HCT116 (cell line): ENCODE results near the gene AGAP1. TPM values are rescaled to one million over a fixed set of nuclear protein-coding genes. Genes with fewer than 3 reads are reported as not detected.

Experiments
- ATAC-seq: fragments of 200-7000 bp; cut with Tn5 transposase; 2 replicates; pipeline ENCODE4 v1.9.1; 2020; ENCODE audit warnings: mild to moderate bottlenecking, moderate library complexity
- BruUV-seq: library from RNA; stranded (reverse); fragments of 400-500 nt; replicated peaks from 2 replicates; lab custom pipeline; 2021; lab: Mats Ljungman, UMichigan
- CTCF ChIA-PET: fragments of 300-600 bp; sonication (Branson Sonifier 250); formaldehyde crosslinking; loops from one replicate; lab custom pipeline; 2021; ENCODE audit warnings: antibody characterized with exemption; lab: Charles Lee
- POLR2A ChIA-PET: fragments of 300-600, 350-600 bp; sonication (Branson Sonifier 250); formaldehyde crosslinking; loops from one replicate; lab custom pipeline; 2021; ENCODE audit warnings: antibody characterized with exemption; lab: Charles Lee
- RAD21 ChIA-PET, 2 experiments: fragments of 300-600 bp; sonication (Branson Sonifier 250); formaldehyde crosslinking; loops; one replicate each; lab custom pipeline; 2023; ENCODE audit warnings: low total read pairs in 2 of 2; ENCODE audit not compliant: uncharacterized antibody in 2 of 2, unreplicated experiment in 2 of 2, low non-redundant PET in 1 of 2; lab: Charles Lee
- DNase-seq: peaks from one replicate; pipeline ENCODE4 v3.0.0-alpha.2; 2010; ENCODE audit warnings: low read depth, low spot score
- H2AFZ ChIP-seq: fragments of 200-600 bp; shearing (Covaris generic), sonication (generic); 2 replicates; pipeline ENCODE4 v1.6.1; 2017; ENCODE audit warnings: low read depth, mixed run types, mixed read lengths, antibody characterized with exemption, low read length; ENCODE audit not compliant: poor library complexity, severe bottlenecking
- H3K27ac ChIP-seq: 2 replicates; pipeline ENCODE4 v1.5.1; 2012; ENCODE audit warnings: low read depth, low read length
- H3K27me3 ChIP-seq: fragments of 200-600 bp; sonication (generic); 2 replicates; pipeline ENCODE4 v1.6.1; 2016; ENCODE audit warnings: mixed run types, low read length, mixed read lengths; ENCODE audit not compliant: insufficient read depth
- H3K36me3 ChIP-seq, 2 experiments: fragments of 200-500 bp in 1 of 2; fragments of 200-600 bp in 1 of 2; sonication (Bioruptor generic) in 1 of 2; sonication (generic) in 1 of 2; 2 replicates each; pipeline versions ENCODE4 v1.5.1 to v1.6.1; 2014 to 2016; ENCODE audit warnings: low read length in 2 of 2, inconsistent platforms in 1 of 2, mixed read lengths in 1 of 2, mixed run types in 1 of 2; ENCODE audit not compliant: insufficient read depth in 2 of 2, control insufficient read depth in 1 of 2
- H3K4me1 ChIP-seq, 2 experiments: fragments of 200-600 bp in 1 of 2; sonication (generic) in 1 of 2; 2 replicates each; pipeline versions ENCODE4 v1.5.1 to v1.6.1; 2012 to 2017; ENCODE audit warnings: low read length in 2 of 2, inconsistent platforms in 1 of 2, mild to moderate bottlenecking in 1 of 2, mixed read lengths in 1 of 2, mixed run types in 1 of 2, moderate library complexity in 1 of 2; ENCODE audit not compliant: insufficient read depth in 2 of 2, control insufficient read depth in 1 of 2
- H3K4me2 ChIP-seq: fragments of 200-600 bp; sonication (generic); 2 replicates; pipeline ENCODE4 v1.6.1; 2017; ENCODE audit warnings: mixed run types, low read length, mixed read lengths
- H3K4me3 ChIP-seq, 2 experiments: fragments of 200-600 bp in 1 of 2; sonication (generic) in 1 of 2; replicated peaks in 1 of 2; 2 replicates each; pipeline ENCODE4 v1.5.1; 2011 to 2016; ENCODE audit warnings: low read length in 2 of 2, control low read depth in 1 of 2, low read depth in 1 of 2, mild to moderate bottlenecking in 1 of 2, mixed read lengths in 1 of 2, mixed run types in 1 of 2
- H3K79me2 ChIP-seq: fragments of 200-600 bp; sonication (generic); 2 replicates; pipeline ENCODE4 v1.6.1; 2017; ENCODE audit warnings: mild to moderate bottlenecking, mixed run types, low read length, moderate library complexity, mixed read lengths; ENCODE audit not compliant: insufficient read depth
- H3K9ac ChIP-seq: fragments of 200-600 bp; sonication (generic); 2 replicates; pipeline ENCODE4 v1.6.1; 2016; ENCODE audit warnings: low read length, mixed read lengths
- H3K9me2 ChIP-seq: fragments of 200-600 bp; sonication (generic), shearing (Covaris generic); 2 replicates; pipeline ENCODE4 v1.6.1; 2017; ENCODE audit warnings: mixed run types, mild to moderate bottlenecking, moderate library complexity; ENCODE audit not compliant: insufficient read depth
- H3K9me3 ChIP-seq, 2 experiments: fragments of 200-500 bp in 1 of 2; fragments of 200-600 bp in 1 of 2; sonication (Bioruptor generic) in 1 of 2; sonication (generic) in 1 of 2; 2 replicates each; pipeline ENCODE4 v1.6.1; 2014 to 2017; ENCODE audit warnings: low read length in 2 of 2, mixed read lengths in 2 of 2, inconsistent platforms in 1 of 2, low read depth in 1 of 2, mild to moderate bottlenecking in 1 of 2, mixed run types in 1 of 2, moderate library complexity in 1 of 2; ENCODE audit not compliant: control insufficient read depth in 1 of 2, insufficient read depth in 1 of 2
- H4K20me1 ChIP-seq: fragments of 200-600 bp; sonication (generic), shearing (Covaris generic); 2 replicates; pipeline ENCODE4 v1.6.1; 2017; ENCODE audit warnings: mixed run types, mild to moderate bottlenecking, moderate library complexity; ENCODE audit not compliant: insufficient read depth
- ATF3 ChIP-seq: IDR thresholded peaks from 2 replicates; pipeline ENCODE4 v1.6.1; 2012
- CBX3 ChIP-seq: IDR thresholded peaks from 2 replicates; pipeline ENCODE4 v1.6.1; 2012; ENCODE audit warnings: low read depth
- CTCF ChIP-seq, 3 experiments: fragments of 200-600 bp in 1 of 3; sonication (generic) in 1 of 3; IDR thresholded peaks in 2 of 3; conservative IDR thresholded peaks in 1 of 3; 2 replicates each; pipeline ENCODE4 v1.5.1; 2012 to 2017; ENCODE audit warnings: low read depth in 2 of 3, low read length in 2 of 3, antibody characterized with exemption in 1 of 3, borderline replicate concordance in 1 of 3, control low read depth in 1 of 3, mild to moderate bottlenecking in 1 of 3, mixed read lengths in 1 of 3, mixed run types in 1 of 3, moderate library complexity in 1 of 3; ENCODE audit not compliant: insufficient read depth in 1 of 3
- EGR1 ChIP-seq: IDR thresholded peaks from 2 replicates; pipeline ENCODE4 v1.6.1; 2012; ENCODE audit warnings: low read depth
- ELF1 ChIP-seq: IDR thresholded peaks from 2 replicates; pipeline ENCODE4 v1.6.1; 2012; ENCODE audit warnings: low read depth, borderline replicate concordance
- EZH2 ChIP-seq: fragments of 200-600 bp; sonication (generic); IDR thresholded peaks from 2 replicates; pipeline ENCODE4 v1.6.1; 2017; ENCODE audit warnings: antibody characterized with exemption, mixed run types
- EZH2phosphoT487 ChIP-seq: fragments of 200-600 bp; IDR thresholded peaks from 2 replicates; pipeline ENCODE4 v1.6.1; 2018; ENCODE audit warnings: antibody characterized with exemption, borderline replicate concordance
- FOSL1 ChIP-seq: IDR thresholded peaks from 2 replicates; pipeline ENCODE4 v1.6.1; 2012; ENCODE audit warnings: low read depth
- JUND ChIP-seq: IDR thresholded peaks from 2 replicates; pipeline ENCODE4 v1.6.1; 2012
- MAX ChIP-seq: IDR thresholded peaks from 2 replicates; pipeline ENCODE4 v1.6.1; 2012
- POLR2A ChIP-seq: IDR thresholded peaks from 2 replicates; pipeline ENCODE4 v1.7.0; 2011; ENCODE audit warnings: borderline replicate concordance; ENCODE audit not compliant: insufficient read depth, insufficient read length; ENCODE audit errors: extremely low read depth
- RAD21 ChIP-seq: IDR thresholded peaks from 2 replicates; pipeline ENCODE4 v1.6.1; 2012; ENCODE audit warnings: low read depth, mild to moderate bottlenecking
- SIN3A ChIP-seq: IDR thresholded peaks from 2 replicates; pipeline ENCODE4 v1.6.1; 2012; ENCODE audit warnings: low read depth
- SP1 ChIP-seq: IDR thresholded peaks from 2 replicates; pipeline ENCODE4 v1.6.1; 2012; ENCODE audit warnings: low read depth
- SRF ChIP-seq: IDR thresholded peaks from 2 replicates; pipeline ENCODE4 v1.6.1; 2012; ENCODE audit warnings: low read depth
- TCF7L2 ChIP-seq: IDR thresholded peaks from 2 replicates; pipeline ENCODE4 v1.7.0; 2011; ENCODE audit warnings: borderline replicate concordance, inconsistent platforms; ENCODE audit not compliant: insufficient read depth, insufficient read length; ENCODE audit errors: extremely low read depth
- YY1 ChIP-seq: IDR thresholded peaks from 2 replicates; pipeline ENCODE4 v1.6.1; 2011; ENCODE audit warnings: low read length, low read depth, moderate library complexity, mild to moderate bottlenecking; ENCODE audit not compliant: insufficient replicate concordance; ENCODE audit errors: extremely low read depth
- ZBTB33 ChIP-seq: IDR thresholded peaks from 2 replicates; pipeline ENCODE4 v1.6.1; 2011; ENCODE audit warnings: mild to moderate bottlenecking, low read length, moderate library complexity; ENCODE audit not compliant: insufficient replicate concordance; ENCODE audit errors: extremely low read depth
- ZFX ChIP-seq: fragments of 450-650 bp; IDR thresholded peaks from 2 replicates; pipeline ENCODE4 v1.6.1; 2017
- ZNF274 ChIP-seq: fragments of 200-500 bp; sonication (Bioruptor generic); IDR thresholded peaks from 2 replicates; pipeline ENCODE4 v1.6.1; 2014; ENCODE audit warnings: mild to moderate bottlenecking, low read depth, low read length, inconsistent platforms
- intact Hi-C: fragments of 100-400 bp; cut with micrococcal nuclease; formaldehyde crosslinking; loops from 2 replicates; pipeline ENCODE4 v1.10.0; 2022
- total RNA-seq: library from RNA; stranded (reverse); gene quantifications from one replicate; pipeline ENCODE4 v1.2.1, GENCODE V29; 2021; ENCODE audit not compliant: unreplicated experiment

The AGAP1 gene
- total RNA-seq, 1 experiment from 2014 or later: 43.8 TPM

- intact Hi-C loops: no loop called here
- no peak overlapping the region for H2AFZ ChIP-seq
- no peak overlapping the region for H3K9ac ChIP-seq
- POLR2A ChIA-PET: no interaction called here
- H3K9me2 ChIP-seq: no peaks in the 10 kb centered on the region
- no peaks in the 10 kb centered on the region for H3K36me3 ChIP-seq
- no peaks in the 10 kb centered on the region for H3K79me2 ChIP-seq
- CTCF ChIA-PET: no interaction called here
- no TSS peak for BruUV-seq
- no peaks in the 10 kb centered on the region for H4K20me1 ChIP-seq
- H3K27ac ChIP-seq: no peak overlapping the region
- ATAC-seq: no peak
- no peak for TF ChIP-seq FOSL1
- no peak for TF ChIP-seq TCF7L2
- no peak for TF ChIP-seq SIN3A
- no peak for TF ChIP-seq YY1
- no peak for TF ChIP-seq ZFX
- TF ChIP-seq ATF3: no peak
- no peak for TF ChIP-seq SRF
- TF ChIP-seq ZBTB33: no peak
- no peak for TF ChIP-seq EZH2phosphoT487
- no peak for TF ChIP-seq POLR2A
- no peak for TF ChIP-seq EGR1
- no peak for TF ChIP-seq ZNF274
- no peak for TF ChIP-seq MAX
- TF ChIP-seq RAD21: no peak
- no peak for TF ChIP-seq EZH2
- no peak for TF ChIP-seq CTCF (IDR thresholded peaks at IDR 0.05 in 2 of 3, conservative IDR thresholded peaks at IDR 0.05 in 1 of 3; ENCODE audit: borderline replicate concordance in 1 of 3, insufficient read depth in 1 of 3, low read depth in 2 of 3, low read length in 2 of 3)
- TF ChIP-seq ELF1: no peak
- no peak for TF ChIP-seq JUND
- TF ChIP-seq SP1: no peak
- no peak for TF ChIP-seq CBX3
- TF ChIP-seq, all 23 proteins: peak for 0
- DNase-seq: no peak
- no peaks in the 10 kb centered on the region for H3K4me1 ChIP-seq
- no peak overlapping the region for H3K4me2 ChIP-seq
- RAD21 ChIA-PET: no interaction called here
- H3K27me3 ChIP-seq: no peaks in the 10 kb centered on the region
- no peaks in the 10 kb centered on the region for H3K9me3 ChIP-seq
- H3K4me3 ChIP-seq: no peak overlapping the region
Measured at GRCh38 chr2:236015171-236015570, 521.3 kb downstream of the AGAP1 start.
